ENCODE data around the gene RAET1L.
"Not testable (repeated sequence)": the region's sequence is repeated elsewhere in the genome, so short reads cannot be mapped to it uniquely, and the experiment has no call there.

Gene RAET1L

DNA sequence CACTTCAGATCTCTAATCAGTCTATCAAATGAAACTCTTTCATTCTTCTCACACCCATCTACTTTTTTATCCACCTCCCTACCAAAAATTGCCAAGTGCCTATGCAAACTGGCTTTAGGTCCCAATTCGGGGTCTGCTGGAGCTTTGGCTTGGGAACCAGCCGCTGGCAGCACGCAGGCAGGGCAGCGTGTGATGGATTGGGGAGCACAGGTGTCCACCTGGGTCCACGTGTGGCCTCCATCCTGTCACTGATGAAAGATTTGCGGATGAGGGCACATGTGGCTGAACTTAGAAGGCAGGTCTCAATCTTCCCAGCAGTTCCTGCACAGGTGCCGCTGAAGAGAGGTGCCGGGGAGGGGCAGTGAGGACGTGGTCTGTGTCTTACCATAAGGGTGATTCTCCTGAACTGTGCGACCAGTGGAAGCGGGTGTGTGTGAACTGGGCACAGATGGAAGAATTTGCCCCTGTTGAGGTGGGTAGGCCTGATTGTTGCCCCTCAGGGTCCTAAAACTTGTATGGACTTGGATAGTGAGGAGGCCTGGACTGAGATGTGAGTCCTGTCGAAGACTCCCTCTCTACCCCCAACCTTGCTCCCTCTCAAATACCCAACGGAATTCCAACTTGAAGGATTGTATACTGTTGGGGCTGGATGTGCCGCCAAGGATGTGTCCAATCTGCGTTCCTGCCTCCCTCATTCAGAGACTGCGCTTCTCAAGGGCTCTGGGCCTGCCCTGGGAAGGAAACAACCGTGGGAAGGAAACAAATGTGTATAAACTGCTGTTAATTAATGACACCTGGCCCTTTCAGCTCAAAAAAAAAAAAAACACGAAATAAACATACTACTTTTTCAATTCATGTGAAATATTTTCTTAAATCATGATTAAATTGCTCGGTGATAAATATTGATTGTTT lies 18.4 kb upstream of the RAET1L start:
- no peak for DNase-seq

DNA sequence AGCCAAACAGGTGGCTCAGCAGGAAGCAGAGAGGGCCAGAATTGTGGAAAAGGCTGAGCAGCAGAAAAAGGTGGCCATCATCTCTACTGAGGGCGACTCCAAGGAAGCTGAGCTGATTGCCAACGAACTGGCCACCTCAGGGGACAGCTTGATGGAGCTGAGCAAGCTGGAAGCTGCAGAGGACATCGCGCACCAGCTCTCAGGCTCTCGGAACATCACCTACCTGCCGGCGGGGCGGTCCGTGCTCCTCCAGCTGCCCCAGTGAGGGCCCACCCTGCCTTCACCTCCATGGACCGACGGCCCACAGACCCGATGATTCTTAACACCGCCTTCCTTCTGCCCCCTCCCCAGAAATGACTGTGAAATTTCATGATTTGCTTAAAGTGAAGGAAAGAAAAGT lies 17.8 kb upstream of the RAET1L start:
- no peak for DNase-seq

DNA sequence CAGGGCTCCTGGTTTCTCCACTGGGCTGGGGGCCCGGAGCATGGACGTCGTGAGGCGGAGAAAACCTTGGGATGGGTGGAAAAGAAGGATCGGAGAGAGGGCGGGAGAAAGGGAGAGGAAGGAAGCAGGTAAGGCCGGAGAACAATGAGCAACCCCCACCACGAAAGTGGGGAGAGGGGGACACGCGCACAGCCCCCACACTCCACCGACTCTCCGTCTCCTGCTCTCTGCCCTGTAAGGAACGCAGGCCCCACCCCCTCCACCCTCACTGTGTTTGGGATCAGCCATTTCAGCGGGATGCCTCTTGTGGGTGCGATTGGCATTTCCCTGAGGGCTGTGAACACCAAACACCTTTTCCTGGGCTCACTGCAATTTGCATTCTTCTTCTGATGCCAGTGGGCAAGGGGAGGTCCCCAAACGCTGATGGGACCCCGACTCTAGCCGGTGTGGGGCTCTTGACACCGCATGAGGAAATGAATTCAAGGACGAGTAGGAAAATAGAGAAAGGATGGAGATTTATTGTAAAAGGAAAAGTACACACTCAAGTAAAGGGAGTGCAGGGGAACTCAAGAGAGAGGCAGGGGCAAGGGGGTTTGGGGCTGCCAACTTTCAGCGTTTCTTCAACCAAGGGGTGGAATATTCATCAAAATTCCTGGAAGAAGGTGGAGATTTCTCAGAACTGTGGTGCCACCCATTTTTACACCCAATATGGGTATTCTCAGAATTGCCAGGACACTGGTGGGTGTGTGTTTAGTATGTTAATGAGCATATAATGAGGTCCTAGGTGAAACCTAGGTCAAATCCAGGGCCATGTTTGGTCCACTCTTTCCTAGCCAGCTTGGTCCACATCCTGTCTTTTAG lies 13.1 kb upstream of the RAET1L start:
- no peak for DNase-seq

DNA sequence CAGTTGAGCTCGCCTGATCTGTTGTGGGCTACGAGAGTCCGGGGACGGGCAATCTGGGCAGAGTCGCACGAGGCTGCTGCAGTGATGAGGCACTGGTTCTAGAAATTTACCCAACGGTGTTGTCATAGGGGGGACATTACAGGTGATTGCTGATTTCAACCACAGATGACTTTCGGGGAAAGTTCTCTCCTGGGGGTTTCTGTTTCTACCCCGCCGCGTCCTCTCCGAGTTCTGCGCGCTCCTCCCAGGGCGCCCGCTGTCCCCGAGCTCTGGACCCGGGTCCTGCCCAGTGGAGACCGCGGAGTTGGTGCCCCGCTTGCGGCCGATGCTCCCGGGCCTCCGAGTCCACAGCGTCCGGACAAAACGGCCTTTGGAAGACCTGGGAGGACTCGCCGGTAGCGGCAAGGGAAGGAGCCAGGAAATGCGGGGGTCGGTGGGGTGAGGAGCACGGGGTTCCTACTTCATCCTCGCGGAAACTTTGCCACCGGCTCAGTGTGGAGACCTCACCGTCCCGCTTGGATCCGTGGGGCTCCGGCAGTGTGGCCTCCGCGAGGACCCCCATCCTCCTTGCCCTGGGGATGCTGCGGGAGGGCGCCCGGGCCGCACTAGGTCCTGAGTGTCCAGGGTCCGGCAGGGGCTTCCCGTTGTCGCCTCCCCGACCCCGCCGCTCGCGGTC lies 12.3 kb upstream of the RAET1L start:
- no peak for DNase-seq

DNA sequence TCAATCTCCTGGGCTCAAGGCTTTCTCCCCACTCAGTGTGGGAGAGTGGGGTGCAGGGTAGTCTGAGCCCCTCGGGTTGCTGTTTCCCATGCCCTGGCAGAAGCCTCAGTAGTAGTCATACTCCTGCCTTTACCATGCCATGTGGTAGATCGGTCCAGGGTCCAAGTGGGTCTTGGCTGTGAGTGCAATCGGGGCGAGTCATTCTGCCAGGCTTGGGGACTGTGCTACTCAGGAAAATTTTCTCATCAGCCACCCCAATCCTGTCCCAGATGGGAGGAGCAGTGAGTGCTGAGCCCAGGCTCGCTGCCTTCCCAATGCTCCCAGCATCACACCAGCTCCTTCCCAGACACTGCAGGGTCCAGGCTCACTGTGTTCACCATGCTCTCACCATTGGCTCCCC lies 10.7 kb upstream of the RAET1L start:
- no peak for DNase-seq

DNA sequence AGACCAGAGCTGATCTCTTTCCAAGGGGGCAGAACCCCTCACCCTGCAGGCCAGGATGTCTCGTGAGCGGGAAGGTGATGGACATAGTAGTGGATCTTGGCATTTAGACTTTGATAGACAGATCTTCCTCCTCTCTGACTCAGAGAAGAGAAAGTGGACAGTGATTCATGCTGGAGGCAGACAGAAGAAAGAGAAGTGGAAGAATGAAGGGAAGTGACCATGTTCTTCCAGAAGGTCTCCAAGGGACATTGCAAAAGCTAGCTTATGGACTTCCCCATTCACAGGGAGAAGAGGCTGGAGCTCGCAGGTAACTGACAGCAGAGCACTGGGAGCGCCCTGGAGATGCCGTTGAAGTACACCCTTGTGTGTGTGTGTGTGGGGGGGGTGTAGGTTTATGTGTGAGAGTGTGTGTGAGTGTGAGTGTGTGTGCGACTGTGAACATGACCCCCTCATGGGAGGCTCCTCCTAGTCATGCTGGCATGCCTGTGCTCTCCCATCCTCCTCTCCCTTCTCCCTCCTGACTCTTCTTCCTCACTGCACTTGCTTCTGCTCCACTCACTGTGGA lies 8.0 kb upstream of the RAET1L start:
- DNase-seq = no peak

DNA sequence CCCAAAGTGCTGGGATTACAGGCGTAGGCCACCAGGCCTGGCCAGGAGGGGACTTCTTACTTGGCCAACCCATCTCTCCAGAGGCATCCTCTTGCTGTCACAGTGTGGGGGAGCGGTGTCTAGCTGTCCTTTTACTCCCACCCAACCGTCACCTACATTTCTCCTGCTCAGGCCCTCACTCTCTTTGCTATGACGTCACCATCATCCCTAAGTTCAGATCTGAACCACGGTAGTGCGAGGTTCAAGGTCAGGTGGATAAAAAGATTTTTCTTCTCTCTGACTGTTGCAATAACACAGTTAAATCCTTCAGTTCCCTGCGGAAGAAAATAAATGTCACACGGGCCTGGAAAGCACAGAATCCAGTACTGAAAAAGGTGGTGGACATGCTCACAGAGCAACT lies 7.3 kb upstream of the RAET1L start:
- DNase-seq = no peak

DNA sequence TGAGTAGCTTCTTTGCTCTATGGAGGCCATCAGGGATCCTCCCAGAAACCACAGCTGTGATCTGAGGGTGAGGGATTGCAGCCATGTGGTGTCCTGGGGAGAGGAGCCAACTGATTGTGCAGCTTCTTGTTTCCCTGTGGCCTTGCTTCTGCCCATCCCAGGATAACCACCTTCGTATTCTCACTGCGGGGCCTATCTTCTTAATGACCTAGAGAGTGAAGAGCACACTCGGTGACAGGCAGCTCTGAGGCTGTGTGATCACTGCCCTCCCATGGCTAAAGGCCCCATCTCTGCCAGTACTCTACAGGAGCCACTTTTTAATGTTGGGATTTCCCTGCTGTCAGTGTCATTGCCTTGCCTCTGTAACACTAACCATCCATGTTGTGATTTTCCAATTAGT lies 5.3 kb upstream of the RAET1L start:
- DNase-seq = no peak

DNA sequence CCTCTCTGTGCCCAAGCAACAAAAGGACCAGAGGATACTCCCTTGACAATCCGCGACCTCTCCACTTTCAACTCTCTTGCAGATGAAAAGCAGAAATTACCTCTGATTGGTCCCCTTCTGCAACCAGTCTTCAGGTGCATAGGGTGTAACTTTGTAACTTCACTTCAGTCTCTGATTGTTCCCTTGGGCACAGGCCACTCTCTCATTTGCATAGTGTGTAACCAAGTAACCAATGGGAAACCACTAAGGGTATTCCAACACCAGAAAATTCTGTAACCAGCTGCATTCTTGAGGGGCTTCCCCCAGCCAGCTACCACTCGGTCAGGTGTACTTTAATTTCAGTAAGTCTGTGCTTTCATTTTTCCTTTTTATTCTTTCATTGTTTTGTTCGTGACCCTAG lies 4.4 kb upstream of the RAET1L start:
- no peak for DNase-seq

DNA sequence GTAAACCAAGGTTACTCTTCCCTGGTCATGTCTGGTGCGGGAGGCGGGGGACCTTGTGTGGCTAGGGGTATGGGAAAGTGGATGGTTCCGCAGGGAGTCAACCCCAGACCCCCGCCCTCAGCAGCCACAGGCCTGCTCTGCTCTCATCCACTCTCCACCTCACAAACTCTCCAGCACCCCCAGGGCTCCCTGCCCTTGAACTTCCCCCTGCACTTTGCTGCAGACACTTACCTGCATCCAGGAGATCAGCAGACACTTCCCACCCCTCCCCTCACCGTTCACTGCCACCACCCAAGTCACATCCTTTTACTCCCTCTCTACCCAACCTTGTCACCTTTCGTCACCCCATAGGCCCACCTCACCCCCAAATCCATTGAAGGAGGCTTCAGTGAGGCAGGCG lies 3.9 kb upstream of the RAET1L start:
- DNase-seq = no peak

DNA sequence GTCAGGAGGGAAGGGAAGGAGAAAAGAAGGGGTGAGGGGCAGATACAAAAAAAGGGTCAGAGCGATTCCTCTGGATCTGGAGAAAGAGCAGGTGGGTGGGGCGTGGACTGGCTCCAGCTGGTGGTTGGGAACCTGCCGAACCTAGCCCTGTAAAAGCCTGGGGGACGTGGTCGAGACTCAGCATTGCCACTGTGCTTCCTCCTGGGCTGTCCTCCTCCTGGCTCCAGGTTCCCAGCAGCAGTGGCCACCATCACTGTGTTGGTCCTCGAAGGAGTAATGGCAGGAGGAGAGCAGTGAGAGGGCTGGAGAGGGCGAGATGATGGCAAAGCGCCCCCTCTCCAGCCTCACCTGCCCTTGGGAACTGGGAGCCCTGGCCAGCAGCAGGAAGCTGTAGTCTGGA lies 3.5 kb upstream of the RAET1L start:
- DNase-seq = no peak

DNA sequence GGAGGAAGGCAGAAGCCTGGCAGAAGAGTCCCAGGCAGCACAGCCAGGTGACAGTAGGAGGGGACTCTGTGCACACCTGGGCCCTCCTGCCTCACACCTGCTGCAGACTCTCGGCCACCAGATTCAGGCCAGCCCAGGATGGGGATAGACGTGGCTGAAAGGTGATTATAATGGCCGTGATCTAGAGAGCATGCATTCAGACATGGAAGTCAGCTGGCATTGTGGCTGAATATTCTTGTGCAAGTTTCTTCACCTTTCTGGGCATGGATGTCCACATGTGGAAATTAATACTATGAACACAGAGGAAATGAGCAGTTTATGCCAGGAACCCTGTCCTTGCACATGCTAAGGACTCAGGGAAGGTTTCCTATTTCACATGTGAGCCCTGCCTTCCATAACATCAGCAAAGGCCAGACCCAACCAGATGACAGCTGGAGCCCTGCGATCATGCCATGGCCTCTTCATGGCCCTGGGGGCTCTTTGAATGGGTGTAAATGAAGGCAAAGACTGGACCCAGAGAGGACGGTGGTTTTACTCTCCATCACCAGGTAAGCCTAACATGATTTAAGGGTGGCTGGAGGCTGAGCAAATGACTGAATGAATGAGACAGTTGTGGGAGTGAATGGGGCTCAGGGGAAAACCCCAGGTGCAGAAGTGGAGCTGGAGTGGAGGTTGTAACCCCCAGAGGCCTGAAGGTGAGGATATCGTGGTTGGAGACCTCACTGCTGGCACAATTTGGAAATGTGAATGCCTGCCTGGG lies 2.7 kb upstream of the RAET1L start:
- DNase-seq = no peak

DNA sequence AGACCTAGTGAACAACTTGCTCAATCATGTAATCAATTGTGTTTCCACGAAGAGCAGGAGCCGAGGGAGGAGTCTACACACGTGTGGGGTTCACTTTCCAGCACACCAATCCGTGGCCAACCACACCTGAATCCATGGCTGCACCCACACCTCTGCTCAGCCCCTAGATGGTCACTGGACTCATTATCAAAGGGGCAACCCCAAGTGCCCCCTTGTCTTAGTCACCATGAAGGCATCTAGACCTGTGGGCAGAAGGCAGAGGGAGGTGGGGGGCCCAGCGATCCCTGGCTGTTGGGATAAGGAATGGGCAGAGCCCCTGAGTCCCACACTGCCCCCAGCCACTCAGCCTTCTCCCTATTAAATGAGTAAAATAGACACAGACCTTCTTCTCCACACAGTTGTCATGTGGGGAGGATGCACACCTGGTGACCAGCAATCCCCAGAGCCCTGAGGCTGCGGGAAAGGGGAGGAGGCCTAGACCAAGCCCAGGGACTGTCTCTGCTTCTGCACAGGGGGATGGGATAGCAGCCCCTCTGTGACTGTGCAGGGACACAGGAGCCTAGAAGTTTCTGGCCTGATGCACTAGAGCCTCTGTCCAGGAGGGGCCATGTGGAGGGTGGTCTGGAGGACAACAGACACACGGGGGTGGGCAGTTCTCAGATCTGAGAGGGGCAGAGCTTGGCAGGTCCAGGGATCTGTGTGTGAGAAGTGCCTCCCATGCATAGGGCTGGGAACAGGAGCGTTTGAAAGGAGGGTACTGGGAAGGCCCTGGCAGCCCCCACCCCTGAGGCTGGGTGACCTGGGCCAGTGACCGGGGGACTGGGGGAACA lies 1.9 kb upstream of the RAET1L start:
- no peak for DNase-seq

DNA sequence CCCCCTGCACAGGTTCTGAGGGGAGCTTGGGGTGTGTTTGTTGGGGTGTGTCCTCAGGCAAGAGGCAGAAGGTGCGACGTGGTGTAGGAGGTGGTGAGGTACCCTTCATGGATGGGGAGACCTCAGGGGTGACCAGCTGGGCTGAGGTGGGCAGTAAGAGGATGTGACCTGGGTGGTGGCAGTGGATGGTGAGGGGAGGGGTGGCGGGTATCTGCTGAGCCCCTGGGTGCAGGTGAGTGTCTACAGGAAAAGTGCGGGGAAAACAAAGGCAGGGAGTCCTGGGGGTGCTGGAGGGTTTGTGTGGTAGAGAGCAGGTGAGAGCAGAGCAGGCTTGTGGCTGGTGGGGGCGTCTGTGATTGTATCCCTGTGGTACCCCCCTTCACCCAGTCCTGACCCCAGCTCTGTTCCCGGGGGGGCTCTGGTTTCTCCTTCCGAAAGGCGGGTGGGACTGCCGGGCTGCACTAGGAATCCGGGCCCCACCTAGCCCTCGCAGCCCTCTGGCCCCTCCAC lies 631 bp downstream of the RAET1L start:
- no peak for DNase-seq

DNA sequence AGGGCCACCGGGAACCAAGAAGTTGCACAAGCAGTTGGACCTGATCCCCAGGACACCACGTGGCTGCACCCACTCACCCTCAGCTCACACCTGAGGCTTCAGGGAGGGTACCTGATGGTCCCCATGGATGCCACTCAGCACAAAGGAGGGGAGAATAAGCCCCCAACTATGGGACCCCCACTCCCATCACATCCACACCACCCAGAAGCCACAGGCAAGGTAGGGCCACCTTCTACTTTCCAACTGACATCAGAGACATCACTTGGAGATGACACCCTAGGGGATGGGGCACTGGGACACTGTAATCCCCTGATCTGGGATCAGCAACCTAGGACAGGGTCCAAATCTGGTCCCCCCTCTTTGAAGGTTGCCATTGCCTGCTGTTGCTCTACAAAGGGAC lies 1.3 kb downstream of the RAET1L start:
- DNase-seq = not testable (repeated sequence)

DNA sequence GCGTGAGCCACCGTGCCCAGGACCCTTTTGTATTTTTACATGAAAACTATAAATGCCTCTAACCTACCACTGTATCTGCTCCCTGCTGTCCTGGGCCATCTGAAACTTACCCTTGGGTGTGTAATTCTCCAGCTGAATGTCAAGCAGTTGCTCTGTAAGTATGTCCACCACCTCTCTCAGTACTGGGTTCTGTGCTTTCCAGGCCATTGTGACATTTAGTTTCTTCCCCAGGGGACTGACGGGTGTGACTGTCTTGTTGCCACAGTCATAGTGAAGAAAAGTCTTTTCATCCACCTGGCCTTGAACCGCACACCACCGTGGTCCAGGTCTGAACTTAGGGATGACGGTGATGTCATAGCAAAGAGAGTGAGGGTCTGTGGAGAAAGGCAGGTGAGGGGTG lies 3.5 kb downstream of the RAET1L start:
- not testable (repeated sequence) for DNase-seq

DNA sequence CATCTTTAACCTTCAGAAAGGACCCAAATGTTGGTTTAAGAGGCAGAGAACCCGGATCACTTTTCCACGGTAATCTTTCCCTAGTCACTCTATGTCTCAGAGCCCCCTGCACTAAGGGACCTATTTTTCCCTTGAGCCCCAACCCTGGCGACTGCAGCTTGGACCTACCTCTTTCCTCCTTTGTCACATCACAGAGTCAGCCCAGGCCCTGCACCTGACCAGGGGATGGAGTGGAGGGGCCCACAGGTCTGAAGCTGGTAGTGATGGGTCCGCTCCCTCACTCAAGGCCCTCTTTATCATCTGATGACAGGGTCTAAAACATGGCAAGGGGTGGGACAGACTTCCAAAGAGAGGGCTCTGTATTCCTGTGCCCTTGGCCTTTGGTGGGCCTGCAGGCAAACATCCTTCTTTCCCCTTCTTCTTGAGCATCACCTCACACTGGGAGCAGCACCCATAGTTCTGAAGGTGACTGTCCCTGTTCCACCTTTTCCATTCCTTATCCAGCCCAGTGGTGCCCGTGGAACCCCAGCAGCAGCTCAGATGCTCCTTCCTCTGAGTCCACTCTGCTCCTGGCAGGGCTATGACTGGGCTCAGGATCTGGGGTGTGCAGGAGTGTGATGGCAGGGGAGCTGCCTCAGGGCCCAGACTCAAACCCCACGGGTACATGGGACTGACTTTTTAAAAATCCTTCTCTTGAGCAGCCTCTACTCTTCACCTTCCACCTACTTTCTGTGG lies 6.3 kb downstream of the RAET1L start:
- DNase-seq = no peak

DNA sequence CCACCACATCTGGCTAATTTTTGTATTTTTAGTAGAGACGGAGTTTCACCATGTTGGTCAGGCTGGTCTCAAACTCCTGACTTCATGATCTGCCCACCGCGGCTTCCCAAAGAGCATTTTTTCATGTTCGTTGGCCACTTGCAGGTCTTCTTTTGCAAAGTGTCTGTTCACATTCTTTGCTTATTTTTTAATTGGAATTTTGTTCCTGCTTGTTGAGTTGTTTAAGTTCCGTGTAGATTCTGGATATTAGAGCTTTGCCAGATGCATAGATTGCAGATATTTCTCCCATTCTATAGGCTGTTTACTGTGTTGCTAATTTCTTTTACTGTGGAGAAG lies 8.2 kb downstream of the RAET1L start:
- DNase-seq = not testable (repeated sequence)

DNA sequence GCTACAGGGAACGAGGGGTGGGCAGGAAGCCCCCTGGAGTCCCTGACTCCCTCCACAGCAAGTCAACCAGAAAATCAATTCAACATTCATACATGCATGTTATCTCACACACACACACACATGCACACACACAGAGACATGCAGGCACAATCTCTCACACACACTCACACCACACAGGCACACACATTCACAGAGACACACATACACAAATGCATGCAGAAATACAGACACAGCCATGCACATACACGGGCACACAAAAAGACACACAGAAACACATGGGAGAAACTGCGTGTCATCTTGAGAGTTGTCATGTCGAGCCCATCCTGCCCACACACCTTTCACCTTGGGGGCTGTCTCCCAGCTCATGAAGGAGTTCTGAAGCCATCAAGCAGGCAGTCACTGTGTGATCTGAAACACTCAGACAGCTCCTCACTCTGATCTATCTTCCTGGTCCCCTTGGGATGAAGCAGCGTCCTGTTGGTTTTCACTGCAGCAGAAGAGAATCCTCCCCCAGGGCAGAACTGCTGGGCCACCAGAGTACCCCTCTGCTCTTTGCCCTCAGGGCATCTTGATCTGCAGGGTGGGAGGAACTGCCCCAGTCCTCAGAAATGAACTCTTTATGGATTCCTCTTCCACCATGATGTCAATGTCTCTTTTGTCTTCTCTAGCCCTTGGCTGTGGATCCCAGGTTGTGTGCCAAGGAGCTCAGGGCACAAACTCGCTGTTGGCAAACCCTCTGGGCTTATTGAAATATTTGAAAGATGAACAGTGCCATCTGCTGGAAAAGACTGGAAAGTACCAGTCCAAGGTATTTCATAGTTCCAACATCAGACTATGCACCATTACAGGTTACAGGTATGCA lies 8.8 kb downstream of the RAET1L start:
- peak; percentile 19 for DNase-seq
